GM18498 (cell line): ENCODE measurements around the gene LAMA3.

Experiments
- ATAC-seq: cut with Tn5 transposase; IDR thresholded peaks from one replicate; pipeline ENCODE4 v1.9.1; 2021; ENCODE audit warnings: mild to moderate bottlenecking, moderate library complexity; ENCODE audit not compliant: unreplicated experiment

The LAMA3 gene

DNA sequence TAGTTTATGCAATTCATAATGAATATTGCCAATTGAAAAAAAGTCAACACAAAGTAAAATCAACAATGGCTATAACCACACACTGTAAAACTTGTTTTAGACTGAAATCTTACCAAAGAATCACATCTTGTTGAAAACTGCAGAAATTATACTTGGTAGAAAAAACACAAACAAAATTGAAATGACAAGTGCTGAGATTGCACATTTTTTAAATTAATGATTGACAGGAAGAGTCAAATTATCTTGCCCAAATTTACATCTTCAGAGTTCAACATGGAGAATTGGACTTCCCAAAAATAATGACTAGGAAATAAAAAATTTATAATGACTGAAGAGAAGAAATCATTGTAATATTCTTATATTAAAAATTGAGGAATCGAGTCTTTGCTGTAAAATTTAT lies 240.7 kb downstream of the LAMA3 start:
- ATAC-seq: no peak

DNA sequence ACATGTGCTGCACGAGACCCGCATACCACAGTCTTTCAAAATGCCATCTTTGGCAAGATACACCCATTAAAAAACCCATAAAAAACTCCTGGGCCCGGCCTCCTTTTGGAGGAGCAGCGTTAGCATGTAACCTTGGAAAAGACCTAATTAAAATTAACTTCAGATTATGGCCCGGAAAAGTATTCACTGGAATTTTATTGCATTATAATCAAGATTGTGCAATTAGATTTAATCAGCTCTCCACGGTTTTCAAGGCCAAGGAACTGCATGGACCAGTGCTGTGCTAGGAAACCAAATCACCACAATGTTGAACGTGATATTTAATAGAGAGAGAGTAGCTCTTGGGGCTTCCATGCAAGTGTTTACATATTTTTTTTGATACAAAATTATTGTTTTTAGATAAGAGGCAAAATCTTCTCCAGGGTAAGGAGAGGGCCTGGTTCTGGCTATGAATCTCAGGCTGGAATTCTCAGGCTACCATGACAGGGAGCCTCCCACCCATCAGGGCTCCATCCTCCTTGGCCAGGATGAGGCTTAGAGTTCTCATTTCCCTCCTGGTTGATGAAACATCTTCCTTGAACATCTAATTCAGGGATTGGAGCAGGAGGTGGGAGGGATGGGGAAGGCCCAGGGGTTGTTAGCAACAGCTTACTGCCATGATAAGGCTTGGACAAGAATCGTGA lies 243.3 kb downstream of the LAMA3 start:
- no peak for ATAC-seq

DNA sequence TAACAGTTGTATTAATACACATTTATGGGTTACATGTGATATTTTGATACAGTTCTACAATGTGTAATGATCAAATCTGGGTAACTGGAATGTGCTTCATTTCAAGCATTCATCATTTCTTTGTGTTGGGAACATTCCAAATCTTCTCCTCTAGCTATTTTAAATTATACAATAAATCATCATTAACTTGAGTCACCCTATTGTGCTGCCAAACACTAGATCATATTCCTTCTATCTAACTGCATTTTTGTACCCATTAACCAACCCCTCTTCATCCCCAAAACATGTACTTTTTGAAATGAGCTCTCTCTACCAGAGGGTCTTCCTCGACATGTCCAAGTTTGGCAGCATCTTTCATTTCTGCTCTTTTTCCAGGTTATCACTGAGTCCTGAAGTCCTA lies 244.2 kb downstream of the LAMA3 start:
- no peak for ATAC-seq

DNA sequence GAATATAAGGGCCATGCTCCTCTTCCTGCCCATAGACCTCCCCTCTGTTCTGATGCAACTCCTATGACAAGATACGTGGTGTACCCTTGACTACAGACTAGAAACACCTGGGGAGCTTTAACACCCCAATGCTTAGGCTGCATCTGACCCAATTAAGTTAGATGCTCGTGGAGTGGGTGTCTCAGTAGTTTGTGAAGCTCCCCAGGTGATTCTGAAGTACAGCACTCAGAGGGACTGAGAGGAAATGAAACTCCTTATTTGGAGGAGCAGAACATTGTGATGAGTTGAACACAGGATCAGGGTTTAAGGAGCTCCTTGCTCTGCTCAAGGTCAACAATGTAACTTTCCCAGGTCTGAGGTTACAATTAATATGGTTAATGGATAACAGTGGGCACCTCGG lies 245.0 kb downstream of the LAMA3 start:
- no peak for ATAC-seq

DNA sequence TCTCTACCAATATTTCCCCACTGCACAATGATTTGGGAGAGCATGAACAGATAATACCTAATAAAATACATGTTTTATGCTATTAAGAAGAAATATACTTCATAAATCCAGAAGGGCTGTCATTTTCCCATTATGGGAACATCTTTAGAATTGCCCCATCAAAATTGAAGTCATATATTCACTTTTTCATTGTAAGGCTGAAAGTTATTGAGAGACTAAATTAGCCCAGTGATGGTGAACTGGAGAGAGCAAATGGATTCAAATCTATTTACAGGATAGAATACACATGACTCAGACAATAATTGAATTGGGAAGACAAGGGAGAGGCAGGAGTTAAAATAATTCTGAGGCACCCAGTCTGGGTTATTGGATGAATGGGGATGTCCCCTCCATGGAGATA lies 245.6 kb downstream of the LAMA3 start:
- ATAC-seq: no peak

DNA sequence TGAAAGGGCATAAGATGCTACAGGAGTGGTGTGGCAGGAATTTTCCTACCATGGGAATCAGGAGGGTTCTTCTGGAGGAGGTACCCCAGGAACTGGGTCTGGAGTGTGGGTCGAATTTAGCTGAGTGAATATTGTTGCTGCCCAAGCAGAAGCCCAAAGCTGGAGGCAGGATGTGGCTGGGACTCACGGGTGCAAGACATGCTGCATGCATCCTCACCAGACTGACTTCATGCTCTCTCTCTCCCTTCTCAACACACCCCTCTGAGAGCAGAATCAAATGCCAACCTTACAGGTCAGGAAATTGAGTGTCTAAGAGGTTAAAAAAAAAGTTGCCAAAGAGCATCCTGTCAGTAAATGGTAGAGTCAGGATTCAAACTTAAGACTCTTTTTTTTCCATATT lies 246.6 kb downstream of the LAMA3 start:
- ATAC-seq: no peak

DNA sequence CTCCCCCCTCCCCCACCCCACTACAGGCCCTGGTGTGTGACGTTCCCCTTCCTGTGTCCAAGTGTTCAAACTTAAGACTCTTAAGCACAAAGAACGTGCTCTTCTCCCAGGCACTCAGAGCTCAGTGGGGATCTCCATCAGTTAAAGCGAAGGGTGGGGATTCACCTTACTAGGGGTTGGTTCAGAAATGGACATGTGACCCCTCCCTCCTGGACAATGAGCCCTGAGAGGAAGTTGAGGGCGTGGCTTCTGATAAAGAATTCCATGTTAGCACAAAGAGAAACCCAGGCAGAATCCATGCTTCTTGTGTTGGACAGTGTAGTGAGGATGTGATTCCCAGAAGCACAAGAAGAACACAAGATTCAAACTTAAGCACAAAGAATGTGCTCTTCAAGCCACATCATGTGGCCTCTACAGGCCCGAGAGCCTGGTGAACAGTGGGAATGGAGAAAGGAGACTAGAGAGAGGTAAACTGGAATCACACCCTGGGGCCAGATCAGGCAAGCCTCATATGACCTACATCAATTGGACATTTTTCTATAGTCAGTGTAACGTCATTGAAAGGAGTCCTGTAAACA lies 247.2 kb downstream of the LAMA3 start:
- no peak for ATAC-seq

DNA sequence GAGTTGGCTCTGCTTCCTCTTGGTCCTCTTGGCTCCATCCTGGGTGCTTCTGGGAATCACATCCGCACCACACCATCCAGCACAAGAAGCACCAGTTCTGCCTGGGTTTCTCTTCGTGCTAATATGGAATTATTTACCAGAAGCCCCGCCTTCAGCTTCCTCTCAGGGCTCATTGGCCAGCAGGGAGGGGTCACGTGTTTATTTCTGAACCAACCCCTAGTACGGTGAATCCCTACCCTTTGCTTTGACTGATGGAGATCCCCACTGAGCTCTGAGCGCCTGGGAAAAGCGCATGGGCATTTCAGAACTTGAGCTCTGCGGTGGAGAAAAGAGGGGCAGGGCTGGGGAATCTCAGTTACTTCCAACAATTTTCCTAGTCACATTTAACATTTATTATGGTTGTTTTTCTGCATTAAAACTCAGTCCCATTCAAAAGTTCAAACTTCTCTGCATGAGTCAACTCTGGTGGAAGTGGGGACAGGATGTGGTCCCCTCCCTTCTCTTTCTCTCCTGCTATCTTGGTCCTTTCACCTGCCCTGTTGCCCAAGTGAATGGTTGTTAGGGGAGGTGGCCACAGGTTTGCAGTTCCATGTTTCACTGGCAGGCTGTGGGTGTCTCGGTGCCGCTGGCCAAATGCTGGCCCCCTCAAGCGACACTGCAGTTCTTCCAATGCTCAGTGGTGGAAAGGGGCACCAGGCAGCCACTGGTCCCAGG lies 248.9 kb downstream of the LAMA3 start:
- peak; percentile 64 for ATAC-seq

DNA sequence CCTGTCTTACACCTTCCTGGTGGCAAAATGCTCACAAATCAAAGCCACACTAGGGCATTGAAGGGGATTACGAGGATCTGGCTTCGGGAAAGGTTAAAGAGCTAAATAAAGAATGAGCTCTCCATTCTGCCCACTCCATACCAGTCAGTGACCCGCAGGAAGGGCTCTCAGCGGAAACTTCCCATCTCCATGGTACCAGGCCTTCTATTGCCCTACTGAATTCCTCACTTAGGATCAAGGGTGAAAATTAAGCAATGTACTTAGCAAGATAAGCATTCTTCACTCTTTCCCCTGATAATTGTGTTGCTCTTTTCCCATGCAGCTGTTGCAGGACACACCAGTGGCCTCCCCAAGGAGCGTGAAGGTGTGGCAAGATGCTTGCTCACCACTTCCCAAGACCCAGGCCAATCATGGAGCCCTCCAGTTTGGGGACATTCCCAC lies 249.7 kb downstream of the LAMA3 start:
- no peak for ATAC-seq

DNA sequence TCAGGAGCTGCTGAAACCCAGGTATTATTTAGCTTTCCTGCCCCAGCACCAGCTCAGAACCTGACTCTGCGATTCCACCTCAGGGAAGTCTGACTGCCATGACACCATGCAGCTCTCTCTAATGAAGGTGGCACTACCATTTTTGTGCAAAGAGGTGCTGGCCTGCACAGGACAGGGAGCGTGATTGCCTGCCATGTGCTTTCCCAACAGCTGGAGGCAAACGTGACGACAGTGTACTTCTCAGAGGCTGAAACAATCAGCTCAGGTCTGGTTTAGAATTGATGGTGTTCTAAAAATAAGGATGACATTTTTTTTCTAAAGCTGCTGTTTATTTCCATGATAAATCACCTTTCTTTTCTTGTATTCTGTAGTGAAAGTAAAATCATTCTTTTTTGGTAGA lies 250.1 kb downstream of the LAMA3 start:
- no peak for ATAC-seq

DNA sequence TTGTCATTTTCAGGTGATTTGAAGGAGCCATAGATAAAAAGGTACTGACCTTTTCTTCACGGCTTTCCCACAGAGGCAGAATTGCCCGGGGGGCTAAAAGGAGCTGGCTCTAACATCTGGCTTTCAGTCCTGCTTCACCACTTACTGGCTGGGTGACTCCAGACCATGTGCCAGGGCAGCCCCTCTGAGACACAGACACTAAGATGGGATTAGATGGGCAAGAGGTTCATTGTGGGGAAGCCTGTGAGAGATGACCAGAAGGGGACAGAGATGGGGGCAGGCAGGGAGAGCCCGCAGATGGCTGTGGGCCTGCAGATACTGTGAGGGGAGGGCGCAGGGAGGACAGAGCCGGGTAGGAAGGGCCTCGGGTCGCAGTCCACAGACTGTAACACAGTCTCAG lies 250.6 kb downstream of the LAMA3 start:
- no peak for ATAC-seq

DNA sequence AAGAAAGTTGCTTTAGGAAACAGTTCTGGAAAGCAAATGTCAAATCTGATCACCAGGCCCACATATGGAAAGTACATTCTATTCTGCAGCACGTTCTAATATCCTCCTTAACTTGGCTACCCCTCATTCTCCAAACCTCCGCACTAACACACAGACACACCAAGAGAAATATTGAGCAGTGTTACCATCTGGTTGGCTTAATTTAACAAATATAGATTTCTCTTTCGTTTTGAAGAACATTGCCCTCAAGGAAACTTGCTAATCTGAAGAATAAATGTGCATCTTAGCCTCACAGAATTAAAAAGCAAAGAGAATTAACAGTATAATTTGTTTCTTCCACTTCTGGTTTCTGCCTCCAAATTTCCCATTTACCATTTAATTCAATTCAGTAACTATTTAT lies 252.5 kb downstream of the LAMA3 start:
- ATAC-seq: no peak

DNA sequence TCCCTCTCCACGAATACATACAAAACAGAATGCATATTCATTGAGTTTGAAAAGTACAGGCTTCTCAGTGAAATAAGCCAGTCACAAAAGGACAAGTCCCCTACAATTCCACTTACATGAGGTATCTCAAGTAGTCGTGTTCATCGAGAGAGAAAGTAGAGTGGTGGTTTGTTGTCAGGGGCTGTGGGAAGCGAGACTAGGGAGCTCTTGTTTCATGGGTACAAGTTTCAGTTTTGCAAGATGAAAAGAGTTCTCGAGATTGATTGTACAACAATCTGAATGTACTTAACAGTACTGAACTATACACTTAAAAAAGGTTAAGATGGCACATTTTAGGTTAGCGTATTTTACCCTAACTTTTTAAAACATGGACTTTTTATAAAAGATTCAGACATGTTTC lies 253.9 kb downstream of the LAMA3 start:
- peak; percentile 81 for ATAC-seq

DNA sequence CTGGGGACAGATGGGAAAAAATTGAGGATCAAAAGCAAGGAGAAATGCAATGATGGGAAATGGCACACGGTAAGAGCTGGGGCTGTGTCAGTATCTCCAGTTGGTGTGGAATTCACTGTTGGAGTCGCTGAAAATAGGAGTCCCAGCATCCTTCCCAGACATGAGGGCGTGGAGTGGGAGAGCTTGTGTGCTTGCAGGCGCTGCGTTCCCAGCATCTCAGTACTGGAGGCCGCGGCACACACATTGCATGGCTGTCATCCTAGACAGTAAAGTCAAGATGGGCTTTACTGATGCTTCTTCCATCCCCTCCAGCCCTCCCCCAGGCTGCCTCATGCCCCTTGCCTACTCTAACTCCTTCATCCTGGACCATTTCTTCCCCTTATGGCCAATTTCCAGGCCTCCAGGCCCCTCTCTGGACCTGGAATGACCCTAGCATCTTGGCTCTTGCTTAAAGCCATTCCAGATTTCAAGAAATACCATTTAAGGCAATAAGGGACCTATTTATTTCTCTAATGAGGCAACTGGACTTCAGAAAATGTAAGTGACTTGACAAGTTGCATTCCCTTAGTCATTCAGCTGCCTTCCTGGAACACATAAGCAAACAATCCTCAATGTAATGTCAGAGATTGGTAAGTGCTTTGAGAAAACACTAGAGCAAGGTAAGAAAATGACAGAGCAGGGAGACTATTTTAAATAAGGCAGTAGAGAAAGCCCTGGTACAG lies 254.8 kb downstream of the LAMA3 start:
- no peak for ATAC-seq

DNA sequence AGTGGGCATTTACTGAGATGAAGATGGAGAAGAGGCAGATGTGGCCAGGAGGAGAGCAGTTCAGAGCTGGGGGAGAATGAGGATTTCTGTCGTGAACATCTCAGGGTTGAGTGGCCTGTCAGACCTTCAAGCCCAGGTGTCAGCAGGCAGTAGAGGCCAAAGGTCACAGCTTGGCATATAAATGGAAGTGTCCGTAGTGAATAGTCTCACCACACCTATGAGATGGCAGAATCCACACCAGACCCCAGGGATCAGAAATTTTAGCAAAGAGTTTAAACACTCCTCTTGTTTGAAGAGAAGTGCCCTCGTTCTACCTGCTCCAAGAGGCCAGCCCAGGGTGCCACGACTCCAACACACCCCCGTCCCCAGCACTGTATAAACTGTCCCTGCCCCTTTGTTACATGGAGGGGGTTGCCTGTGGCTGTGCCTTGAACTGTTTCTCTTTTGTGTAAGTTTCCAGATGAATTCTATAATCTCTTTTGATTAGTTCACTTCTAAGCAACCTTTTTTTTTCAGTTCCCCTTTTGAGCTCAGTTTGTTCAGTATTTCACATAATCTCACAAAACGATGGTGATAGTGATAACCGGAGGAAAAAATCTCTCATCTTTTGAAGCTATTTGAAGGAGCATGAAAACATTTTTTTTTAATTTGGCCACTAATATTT lies 256.3 kb downstream of the LAMA3 start:
- peak; percentile 41 for ATAC-seq

DNA sequence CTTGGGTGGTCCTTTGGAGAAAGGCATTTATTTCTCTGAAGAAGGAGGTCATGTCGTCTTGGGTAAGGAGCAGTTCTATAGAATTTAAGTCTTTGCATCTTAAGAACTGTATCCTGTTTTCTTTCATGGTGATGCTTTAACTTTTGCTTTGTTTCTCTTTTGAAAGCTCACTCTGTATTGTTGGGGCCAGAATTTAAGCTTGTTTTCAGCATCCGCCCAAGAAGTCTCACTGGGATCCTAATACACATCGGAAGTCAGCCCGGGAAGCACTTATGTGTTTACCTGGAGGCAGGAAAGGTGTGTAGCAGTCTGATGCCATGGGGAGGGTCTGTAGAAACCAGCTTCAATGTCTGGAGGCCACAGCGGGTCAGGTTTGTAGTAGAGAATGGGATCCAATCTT lies 260.6 kb downstream of the LAMA3 start:
- ATAC-seq: no peak

DNA sequence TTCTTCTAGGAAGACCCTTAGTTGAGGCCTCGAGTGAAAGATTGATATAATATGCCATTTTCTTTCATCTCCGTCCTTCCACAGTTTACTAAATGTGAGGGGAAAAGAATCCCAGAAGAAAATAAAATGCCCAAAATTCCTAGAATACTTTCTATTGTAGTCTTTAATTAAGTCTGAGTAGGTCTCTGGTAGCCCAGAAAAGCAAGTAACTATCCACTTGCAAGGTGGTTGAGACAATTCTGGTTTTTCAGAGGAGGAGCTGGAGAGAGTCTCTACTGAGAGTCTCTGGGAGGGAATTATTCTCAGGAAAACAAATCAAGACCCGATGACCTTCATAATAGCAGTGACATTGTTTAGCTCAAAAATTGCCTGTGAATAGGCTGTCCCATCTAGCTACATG lies 261.4 kb downstream of the LAMA3 start:
- no peak for ATAC-seq

DNA sequence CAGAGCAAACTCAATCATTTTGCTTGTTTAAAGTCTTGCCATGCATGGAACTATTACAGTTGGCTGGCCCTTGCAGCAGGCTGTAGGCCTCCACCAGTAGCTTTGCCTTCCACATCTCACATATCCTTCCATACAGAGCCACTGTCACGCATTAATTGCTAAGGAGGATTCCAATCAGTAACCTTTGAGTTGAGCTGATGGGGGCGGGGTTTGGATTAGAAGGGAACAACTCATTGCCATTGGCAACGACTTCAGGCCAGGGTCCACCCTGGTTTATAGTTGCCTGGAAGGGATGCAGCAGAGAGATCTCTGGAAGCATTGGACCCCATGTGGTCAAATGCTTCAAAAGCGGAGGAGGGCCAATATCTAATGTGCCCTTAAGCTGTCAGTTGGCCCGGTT lies 262.0 kb downstream of the LAMA3 start:
- ATAC-seq: no peak

DNA sequence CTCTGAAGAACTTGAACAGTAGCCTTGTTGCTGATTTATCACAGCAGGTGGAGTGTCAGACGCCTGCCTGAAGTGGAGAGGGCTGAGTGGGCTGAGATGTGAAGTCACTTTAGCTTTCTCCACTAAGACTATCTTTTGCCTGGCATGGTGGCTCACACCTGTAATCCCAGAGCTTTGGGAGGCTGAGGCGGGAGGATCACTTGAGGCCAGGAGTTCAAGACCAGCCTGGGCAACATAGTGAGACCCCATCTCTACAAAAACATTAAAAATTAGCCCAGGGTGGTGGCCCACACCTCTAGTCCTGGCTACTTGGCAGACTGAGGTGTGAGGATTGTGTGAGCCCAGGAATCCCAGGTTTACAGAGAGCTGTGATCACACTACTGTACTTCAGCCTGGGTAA lies 264.7 kb downstream of the LAMA3 start:
- ATAC-seq: no peak

DNA sequence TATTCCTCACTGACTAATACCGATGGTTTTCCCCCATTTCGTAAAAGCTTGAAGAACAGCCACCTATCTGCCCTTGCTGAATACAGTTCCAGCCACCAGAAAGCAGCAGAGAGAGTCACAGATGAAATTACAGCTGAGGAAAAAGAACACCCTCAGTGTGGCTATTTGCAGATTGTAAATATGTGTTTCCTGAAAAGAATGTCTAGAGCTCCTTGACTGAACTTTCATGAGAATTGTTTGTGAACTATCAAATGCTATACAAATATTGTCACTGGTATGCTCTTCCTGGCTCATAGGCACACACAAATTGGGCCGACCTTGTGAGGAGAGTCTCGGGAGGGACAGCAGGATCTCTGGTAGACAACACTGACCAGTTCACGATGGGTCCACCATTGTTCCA lies 267.2 kb downstream of the LAMA3 start:
- ATAC-seq: no peak

DNA sequence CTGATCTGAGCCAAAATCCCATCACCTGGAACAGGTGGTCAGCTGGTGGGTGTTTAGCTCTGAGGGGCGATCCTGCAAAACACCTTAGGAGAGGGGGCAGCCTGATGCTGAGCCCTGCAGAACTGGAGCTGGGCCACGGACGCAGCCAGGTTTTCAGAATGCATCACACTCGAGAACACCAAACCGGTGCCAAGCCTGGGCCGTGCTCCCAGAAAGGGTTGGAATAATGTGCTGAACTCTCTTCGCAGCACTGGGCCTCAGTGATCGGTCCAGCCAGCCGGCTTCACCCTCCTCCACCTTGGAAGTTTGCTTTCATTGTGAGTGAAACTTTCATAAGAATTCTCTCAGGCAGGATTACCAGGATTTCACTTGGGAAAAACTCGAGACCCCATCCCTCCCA lies 268.8 kb downstream of the LAMA3 start:
- no peak for ATAC-seq
